NCI-H1048 (cell line): ENCODE results near the gene AGRN.
"Not testable (repeated sequence)": the region's sequence is repeated elsewhere in the genome, so short reads cannot be mapped to it uniquely, and the experiment has no call there.

Source experiments
- DNase-seq: peaks from one replicate; lab custom pipeline; 2025; lab: John Stamatoyannopoulos, UW

AGRN gene

GRCh38 chr1:1020000-1020404 is at the start of gene AGRN:
Gene AGRN (plus strand): TSS chr1:1020120. CDS start chr1:1020173, 53 bp downstream.
- no peak for DNase-seq

- DNase-seq, result no peak
These were observed 49.5 kb upstream of the AGRN start for GRCh38 chr1:970242-970972.

DNA sequence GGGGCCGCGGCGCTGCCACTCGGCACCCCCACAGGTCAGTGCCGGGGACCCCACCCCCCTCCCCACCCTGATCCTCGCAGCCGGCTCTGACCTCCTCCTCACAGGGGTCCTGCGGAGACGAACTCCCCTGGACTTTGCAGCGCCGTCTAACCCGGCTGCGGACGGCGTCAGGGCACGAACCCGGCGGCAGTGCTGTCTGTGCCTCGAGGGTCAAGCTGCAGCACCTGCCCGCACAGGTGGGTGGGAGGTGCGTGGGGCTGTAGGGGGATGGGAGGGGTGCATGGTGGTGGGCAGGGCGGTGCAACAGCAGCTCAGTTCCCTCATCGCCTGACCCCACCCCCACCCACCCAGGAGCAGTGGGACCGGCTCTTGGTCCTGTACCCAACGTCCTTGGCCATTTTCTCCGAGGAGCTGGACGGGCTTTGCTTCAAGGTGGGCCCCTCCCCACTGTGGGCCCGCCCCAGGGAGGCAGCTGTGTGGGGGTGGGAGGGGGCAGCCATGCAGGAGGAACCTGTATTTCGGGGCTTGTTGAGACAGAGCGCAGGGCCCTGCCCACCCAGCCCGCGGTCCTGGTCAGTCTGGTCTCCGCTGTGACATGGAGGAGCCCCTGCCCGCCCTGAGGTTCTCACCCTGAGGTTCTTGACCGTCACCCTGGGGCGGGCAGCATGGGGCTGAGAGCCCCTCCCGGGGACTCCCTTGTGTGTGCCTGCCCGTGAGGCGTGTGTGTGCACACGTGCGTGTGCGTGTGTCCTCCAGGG is 48.8 kb upstream of the AGRN start:
- DNase-seq, result no peak

DNA sequence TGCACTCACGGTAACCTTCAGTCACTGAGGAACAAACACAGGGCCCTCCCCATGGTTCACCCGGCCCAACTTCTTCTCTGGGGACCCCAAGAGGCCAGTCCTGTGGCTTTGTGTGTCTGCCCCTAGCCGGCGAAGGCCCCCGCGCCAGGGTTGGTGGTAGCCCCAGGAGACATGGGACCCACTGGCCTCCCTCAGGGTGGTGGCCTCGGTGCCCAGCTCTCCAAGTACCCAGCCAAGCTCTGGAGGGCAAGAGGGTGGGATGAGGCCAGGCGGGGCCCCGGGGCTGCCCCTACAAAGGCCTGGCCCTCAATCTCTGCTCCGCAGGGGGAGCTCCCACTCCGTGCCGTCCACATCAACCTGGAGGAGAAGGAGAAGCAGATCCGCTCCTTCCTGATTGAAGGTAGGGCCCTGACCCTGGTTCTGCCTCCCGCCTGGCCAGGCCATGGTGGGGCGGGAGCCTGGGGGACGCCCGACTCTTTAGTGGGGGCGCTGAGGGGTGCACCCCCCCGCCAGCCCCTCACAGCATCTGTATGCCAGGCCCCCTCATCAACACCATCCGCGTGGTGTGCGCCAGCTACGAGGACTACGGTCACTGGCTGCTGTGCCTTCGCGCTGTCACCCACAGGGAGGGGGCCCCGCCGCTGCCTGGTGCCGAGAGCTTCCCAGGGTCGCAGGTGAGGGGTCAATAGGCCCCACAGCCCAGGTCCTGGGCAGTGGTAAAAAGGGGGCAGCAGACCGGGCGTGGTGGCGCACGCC is 48.0 kb upstream of the AGRN start:
- no peak for DNase-seq

GRCh38 chr1:972726-973458 is 47.0 kb upstream of the AGRN start:
- DNase-seq, result no peak

- DNase-seq, result no peak
These were observed 46.2 kb upstream of the AGRN start for GRCh38 chr1:973459-974292.

- DNase-seq, result no peak
These were observed 45.7 kb upstream of the AGRN start for GRCh38 chr1:974293-974640.

DNA sequence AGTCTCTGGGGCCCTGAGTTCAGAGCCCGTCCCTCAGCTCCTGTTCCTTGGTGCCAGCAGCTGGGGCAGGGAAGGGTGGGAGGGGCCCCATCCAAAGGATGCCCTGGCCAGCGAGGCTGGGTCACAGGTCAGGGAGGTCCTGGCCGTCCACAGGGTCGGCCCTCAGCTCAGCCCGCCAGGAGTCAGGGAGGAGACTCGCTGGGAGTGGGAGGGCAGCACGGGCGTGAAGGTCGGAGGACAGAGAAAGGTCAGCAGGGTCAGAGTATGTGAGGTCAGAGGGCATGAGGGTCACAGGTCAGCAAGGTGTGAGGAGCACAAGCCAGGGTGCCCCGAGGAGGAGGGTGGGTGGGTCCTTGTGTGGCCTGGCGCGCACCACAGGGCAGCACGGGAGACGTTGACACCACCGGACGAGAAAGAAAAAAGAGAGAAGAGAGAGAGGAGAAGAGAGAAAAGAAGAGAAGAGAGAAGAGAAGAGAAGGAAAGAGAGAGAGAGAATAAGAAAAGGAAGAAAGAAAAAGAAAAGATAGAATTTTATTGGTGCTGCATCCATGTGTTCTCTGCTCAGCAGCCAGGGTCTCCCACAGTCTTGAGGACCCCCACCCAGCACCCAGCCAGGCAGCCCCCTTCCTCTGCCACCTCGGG is 45.1 kb upstream of the AGRN start:
- no peak for DNase-seq

DNA sequence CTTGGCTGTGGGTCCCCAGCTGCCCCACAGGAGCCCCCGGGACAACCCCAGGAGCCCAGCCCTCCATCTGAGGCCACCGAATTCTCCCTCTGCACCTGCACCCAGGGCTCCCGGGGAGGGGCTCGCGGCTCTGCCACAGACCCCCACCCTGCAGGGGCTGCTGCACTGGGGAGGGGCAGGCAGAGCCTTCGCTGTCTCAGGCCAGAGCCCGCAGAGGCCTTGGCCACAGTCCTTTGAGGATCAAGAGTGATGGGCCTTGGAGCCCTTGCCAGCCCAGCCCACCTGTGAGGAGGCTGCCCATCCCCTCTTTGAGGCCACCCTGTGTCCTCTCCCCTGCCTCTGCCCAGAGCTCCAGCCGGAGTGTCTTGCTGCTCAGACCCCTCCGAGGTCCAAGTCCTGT is 44.6 kb upstream of the AGRN start:
- no peak for DNase-seq

DNA sequence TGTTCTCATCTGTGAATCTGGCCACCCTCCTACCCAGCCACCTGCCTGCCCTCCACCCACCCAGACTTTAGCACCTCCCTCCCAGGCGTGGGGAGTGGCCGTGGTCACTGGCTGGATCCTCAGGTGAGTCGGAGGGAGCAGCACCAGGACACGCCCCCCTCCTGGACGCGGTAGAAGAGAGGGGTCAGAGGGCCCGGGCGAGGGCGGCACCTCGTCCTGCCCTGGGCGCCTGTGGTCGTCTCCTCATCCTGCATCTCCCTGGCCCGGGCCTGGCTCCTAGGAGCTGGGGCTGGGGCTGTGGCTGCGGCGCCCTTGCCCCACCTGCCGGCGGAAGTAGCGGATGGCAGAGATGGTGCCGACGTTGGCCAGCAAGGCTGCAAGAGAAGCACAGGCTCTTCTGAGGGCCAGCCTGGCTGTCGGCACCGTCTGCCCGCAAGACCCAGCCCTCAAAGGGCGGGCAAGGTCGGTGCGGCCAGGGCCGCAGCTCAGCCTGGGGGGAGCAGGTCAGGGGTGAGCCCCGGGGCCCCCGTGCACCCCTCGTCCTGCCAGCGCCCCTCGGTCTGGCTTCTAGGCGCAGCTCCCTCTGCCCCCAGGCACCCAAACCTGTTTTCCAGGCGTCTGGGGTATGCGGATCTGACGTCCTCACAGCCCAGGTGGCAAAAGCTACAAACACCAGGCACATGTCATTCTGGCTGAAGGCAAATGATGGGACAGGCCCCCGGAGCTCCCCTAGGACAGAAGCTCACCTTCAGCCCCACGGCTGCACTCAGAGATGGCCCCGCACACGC is 43.8 kb upstream of the AGRN start:
- no peak for DNase-seq

DNA sequence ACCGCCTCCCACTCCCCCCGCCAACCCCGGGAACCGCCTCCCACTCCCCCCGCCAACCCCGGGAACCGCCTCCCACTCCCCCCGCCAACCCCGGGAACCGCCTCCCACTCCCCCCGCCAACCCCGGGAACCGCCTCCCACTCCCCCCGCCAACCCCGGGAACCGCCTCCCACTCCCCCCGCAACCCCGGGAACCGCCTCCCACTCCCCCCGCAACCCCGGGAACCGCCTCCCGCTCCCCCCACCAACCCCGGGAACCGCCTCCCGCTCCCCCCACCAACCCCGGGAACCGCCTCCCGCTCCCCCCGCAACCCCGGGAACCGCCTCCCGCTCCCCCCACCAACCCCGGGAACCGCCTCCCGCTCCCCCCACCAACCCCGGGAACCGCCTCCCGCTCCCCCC is 43.1 kb upstream of the AGRN start:
- not testable (repeated sequence) for DNase-seq

DNA sequence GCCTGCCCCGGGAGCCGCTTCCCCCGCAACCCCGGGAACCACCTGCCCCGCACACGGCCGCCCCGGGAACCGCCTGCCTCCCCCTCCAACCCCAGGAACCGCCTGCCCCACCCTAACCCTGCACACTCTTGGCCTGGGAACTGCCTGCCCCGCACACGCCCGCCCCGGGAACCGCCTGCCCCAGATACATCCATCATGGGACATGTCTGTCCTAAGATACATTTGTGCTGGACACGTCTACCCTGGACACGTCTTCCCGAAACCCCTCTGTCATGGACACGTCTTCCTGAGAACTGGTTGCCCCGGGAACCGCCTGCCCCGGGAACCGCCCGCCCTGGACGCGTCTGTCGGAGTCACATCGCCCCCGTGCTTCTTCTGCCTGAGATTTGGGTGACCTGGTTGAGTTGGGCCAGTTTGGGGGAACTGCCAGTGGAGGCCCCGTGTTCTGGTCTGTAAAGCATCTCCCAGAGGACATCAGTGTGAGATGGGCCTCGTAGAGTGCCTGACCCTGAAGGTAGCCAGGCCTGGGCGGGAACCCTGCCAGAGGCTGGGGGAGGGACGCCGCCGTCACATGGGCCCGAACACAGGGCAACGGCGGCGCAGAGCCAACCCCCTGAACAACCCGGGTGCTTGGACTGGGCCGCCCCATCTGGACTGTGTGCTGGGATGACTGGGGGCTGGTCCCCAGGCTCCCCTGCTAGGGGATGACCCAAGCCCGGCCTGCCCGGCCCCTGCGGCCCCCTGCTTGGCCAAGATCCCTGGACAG is 41.7 kb upstream of the AGRN start:
- no peak for DNase-seq

DNA sequence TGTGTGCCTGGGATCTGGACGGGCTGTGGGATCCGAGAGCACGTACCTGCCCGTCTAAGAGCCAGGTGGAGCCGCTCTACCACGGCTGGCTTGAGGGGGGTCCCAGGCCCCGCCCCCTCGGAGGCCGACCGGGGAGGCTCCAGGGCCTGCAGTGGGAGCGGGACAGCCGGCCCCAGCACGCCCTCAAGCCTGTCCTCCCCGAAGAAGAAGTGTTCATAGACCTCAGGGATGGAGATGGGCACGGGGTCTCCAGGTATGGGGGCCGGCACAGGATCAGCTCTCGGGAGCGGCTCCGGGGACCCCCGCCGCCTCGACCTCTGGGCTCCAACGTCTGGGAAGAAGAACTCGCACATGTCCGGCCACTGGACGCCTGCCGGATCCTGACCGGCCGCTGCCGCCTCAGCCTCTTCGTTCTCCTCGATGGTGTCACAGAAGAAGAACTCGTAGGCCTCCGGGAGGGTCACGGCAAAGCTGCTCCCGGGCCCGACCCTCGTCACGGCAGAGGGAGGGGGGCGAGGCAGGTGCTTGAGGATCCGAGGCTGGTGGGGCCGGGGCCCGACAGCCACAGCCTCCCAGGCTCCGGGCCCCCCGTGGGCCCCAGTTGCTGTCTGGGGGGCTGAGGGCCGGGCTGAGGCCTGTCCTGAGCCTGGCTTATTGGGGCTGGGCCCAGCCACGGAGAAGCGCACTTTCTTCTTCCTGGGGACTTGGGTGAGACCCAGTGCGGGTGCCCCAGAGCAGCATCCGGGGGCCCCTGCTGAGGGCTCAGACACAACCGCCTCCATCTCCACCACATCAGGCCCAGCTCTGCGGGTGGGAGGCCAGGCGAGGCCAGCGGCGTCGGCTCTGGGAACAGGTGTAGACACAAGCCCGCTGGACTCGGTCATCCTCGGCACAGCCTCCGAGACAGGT is 40.8 kb upstream of the AGRN start:
- DNase-seq, result no peak

DNA sequence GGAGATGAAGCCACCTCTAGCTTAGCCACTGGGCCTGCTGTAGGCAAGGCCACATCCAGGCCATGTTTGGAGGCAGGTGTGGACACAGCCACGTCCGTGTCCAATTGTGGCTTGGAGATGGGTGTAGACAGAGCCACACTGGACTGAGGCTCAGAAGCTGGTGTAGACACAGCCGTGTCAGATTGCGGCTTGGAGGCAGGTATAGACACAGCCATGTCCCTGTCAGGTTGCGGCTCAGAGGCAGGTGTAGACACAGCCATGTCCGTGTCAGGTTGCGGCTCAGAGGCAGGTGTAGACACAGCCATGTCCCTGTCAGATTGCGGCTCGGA is 40.2 kb upstream of the AGRN start:
- DNase-seq, result no peak

DNA sequence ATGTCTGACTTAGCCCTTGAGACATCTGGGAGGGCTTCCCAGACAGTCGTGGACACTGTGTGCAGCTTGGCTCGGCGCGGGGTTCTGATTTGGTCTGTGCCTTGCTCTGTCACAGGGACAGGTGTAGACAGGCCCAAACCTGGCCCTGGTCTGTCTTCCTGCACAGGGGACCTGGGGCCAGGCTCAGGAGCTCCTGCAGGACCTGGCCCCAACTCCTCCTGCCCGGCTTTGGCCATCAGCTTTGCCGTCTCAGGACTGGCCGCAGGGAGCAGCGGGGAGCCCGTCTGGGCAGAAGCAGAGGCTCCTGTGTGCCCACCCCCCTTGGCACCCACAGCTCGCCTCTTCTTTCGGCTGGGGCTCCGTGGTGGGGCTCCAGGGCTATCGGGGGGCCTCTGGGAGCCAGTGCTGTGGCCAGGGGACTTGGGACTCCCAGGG is 39.8 kb upstream of the AGRN start:
- DNase-seq, result no peak

DNA sequence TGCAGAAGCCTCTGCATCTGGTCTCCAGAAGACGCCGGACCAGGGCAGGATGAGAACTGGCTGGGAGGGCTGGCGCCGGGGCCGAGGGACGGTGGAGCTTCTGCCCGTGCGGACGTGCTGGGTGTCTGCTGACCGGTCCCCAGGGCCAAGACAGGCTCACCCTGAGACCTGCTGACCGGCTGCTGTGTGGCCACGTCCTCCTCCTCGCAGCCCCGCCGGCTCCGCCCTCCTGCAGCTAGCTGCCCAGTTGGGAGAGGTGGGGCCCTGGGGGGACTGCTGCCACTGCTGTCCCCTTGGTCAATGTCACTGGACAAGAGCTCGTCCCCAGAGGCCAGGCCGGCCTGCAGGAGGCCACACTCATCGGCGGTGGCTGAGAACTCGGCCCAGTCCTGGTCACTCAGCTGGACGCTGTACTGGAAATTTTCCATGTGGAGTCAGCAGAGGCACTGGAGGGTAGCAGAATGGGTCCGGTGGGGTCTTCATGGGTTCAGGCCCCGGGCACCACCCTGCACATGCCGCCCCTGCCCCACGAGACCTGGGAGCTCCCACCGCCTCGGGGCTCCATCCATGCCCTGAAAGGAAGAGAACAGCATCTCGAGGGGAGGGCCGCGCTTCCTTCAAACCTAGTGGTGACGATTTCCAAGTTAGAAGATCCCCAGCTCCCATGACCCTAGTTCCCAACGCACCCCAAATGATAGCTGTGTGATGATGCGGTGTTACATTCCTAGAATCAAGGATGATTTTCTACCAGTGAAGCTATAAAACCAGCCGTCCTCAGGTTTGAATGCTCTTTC is 39.1 kb upstream of the AGRN start:
- DNase-seq, result no peak

DNA sequence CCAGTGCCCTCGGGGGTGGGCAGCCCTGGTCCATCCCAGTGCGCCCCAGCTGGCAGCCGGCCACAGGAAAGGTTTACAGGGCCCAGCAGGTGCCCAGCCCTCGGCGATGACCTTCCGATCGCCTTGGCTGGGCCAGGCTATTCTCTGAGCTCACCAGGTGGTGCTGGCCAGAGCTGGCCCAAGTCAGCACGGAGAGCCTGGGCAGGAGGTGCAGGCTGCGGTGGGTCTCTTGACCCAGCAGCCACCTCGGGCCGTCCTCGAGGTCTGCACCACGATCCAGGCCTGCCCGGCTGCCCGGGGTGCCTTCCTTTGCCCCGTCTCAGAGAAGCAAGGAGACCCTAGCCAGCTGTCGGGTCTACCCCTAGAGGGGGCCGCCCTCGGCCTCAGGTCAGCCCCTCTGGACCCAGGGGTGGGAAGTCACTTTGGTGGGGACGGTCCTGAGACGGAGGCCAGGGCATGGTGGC is 38.4 kb upstream of the AGRN start:
- DNase-seq, result no peak
